Gastrocnemius medialis (tissue), 4 donors: Measurements from ENCODE around the gene WNT10A. TPM values are rescaled to one million over a fixed set of nuclear protein-coding genes. Genes with fewer than 3 reads are reported as not detected.

Experiments used
- ATAC-seq, 2 donors: fragments of 150-250 bp; one replicate each; pipeline ENCODE4 v1.9.1; 2016
- DNase-seq, 2 donors: peaks; one replicate each; pipeline ENCODE4 v3.0.0-alpha.2; 2019
- H3K27ac ChIP-seq, 4 donors: fragments of 200-600 bp; sonication (generic); 1 replicate in 1 of 4; 2 replicates in 3 of 4; pipeline ENCODE4 v1.5.1; 2016 to 2018; ENCODE audit warnings: mild to moderate bottlenecking in 2 of 4, moderate library complexity in 1 of 4
- H3K27me3 ChIP-seq, 3 donors: fragments of 200-600 bp; sonication (generic) in 2 of 3; 1 replicate in 1 of 3; 2 replicates in 2 of 3; pipeline versions ENCODE4 v1.5.1 to v1.6.0; 2016 to 2019; ENCODE audit warnings: mild to moderate bottlenecking in 1 of 3, moderate library complexity in 1 of 3
- H3K36me3 ChIP-seq, 2 donors: fragments of 200-600 bp; sonication (generic) in 1 of 2; one replicate each; pipeline ENCODE4 v1.5.1; 2017 to 2018
- H3K4me1 ChIP-seq, 2 donors: fragments of 200-600 bp; sonication (generic) in 1 of 2; one replicate each; pipeline ENCODE4 v1.5.1; 2016 to 2017; ENCODE audit warnings: mild to moderate bottlenecking in 2 of 2
- H3K4me3 ChIP-seq, 4 donors: fragments of 200-600 bp; sonication (generic) in 3 of 4; 1 replicate in 1 of 4; 2 replicates in 3 of 4; pipeline ENCODE4 v1.5.1; 2016 to 2019; ENCODE audit warnings: mild to moderate bottlenecking in 2 of 4
- H3K9me3 ChIP-seq, 3 donors: fragments of 200-600 bp; sonication (generic) in 2 of 3; 1 replicate in 1 of 3; 2 replicates in 2 of 3; pipeline ENCODE4 v1.5.1; 2016 to 2019
- CTCF ChIP-seq, 5 experiments: fragments of 450-650 bp in 3 of 5; fragments of 200-600 bp in 2 of 5; sonication (generic) in 2 of 5; IDR thresholded peaks in 4 of 5; conservative IDR thresholded peaks in 1 of 5; 1 replicate in 4 of 5; 2 replicates in 1 of 5; pipeline ENCODE4 v1.5.1; 2016 to 2019; ENCODE audit warnings: antibody characterized with exemption in 5 of 5, mild to moderate bottlenecking in 3 of 5, moderate library complexity in 3 of 5
- POLR2A ChIP-seq, 2 donors: fragments of 450-650 bp; IDR thresholded peaks; one replicate each; pipeline ENCODE4 v1.6.1; 2017; ENCODE audit warnings: antibody characterized with exemption in 2 of 2, mild to moderate bottlenecking in 2 of 2, moderate library complexity in 2 of 2
- in situ Hi-C, 4 donors: fragments of 200-750 bp; cut with MboI; loops; one replicate each; pipeline versions ENCODE4 v1.15.0 to v1.8.0; 2017; ENCODE audit warnings: low sequenced_read_pairs in 4 of 4
- intact Hi-C: fragments of 100-400 bp; cut with DNase I; formaldehyde crosslinking; loops from one replicate; pipeline ENCODE4 v1.15.1; 2023; ENCODE audit warnings: low total_unique reads
- total RNA-seq, 4 donors: library from RNA; depleted of rRNA; stranded (reverse); fragments of >200 nt; gene quantifications; one replicate each; pipeline versions ENCODE4 v1.1.0 to v1.2.3, GENCODE V29; 2016

The WNT10A gene
- total RNA-seq, 4 donors from 2014 or later: not detected

DNA sequence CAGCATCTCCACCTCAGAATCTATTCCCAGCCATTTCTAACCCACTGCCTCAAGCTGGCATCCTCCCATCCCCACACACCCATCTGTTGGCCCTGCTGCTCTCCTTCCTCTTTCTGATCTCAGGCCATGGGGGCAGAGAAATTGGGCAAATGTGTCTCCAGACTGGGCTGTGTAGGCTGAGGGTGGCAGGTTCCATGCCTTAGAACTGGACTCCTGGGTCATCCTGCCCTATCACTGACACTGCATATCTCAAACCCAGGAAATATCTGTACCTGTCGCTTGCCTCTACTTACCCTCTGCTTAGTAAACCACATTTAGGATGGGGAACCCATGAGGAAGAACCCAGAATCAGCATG is 1.8 kb downstream of the WNT10A start:
- intact Hi-C loops (no loop called here), in situ Hi-C loops (no loop called here)
- Histone ChIP-seq H3K36me3 (no peaks in the 10 kb centered on the region), H3K27me3 (peaks cover 43 to 64% (median 46%) of the 10 kb centered on the region in 3 donors), H3K4me3 (no peak overlapping the region), H3K4me1 (peaks cover 0 to 10% of the 10 kb centered on the region in 2 donors), H3K27ac (no peak overlapping the region), H3K9me3 (no peaks in the 10 kb centered on the region)
- ATAC-seq (no peak), DNase-seq (no peak)
- no peak for TF ChIP-seq CTCF (IDR thresholded peaks at IDR 0.05 in 4 of 5, conservative IDR thresholded peaks at IDR 0.05 in 1 of 5)
- no peak for TF ChIP-seq POLR2A (IDR thresholded peaks at IDR 0.05)

DNA sequence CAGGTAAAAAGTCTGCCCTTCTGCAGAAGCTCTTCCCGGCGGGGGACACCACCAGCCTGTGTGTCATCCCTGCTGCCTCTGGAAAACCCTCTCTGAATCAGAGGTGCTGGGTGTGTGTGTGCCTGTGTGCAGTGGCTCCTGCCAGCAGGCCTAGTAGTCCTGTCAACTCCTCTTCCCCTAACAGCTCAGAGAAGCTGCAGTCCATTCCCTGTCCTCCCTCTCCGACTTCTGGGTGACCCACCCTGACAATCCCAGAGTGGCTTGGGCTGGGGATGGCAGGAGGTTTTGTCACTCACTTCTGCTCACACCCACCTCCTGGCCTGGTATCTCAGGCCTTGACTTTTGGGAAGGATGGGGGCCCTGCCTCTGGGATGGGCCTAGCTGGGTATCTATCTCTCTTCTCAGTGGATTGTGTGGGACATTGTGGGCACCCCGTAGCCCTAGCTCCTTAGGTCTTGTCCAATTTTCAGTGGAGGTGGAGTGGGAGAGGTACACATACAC is 2.3 kb downstream of the WNT10A start:
- Histone ChIP-seq H3K27me3 (peaks cover 38 to 62% (median 43%) of the 10 kb centered on the region in 3 donors), H3K9me3 (no peaks in the 10 kb centered on the region), H3K27ac (no peak overlapping the region), H3K36me3 (no peaks in the 10 kb centered on the region), H3K4me3 (no peak overlapping the region), H3K4me1 (peaks cover 0 to 10% of the 10 kb centered on the region in 2 donors)
- ATAC-seq (no peak), DNase-seq (no peak)
- in situ Hi-C loops: no loop called here
- TF ChIP-seq CTCF (IDR thresholded peaks at IDR 0.05 in 4 of 5, conservative IDR thresholded peaks at IDR 0.05 in 1 of 5) (no peak), POLR2A (IDR thresholded peaks at IDR 0.05) (no peak)
- intact Hi-C loops: no loop called here

DNA sequence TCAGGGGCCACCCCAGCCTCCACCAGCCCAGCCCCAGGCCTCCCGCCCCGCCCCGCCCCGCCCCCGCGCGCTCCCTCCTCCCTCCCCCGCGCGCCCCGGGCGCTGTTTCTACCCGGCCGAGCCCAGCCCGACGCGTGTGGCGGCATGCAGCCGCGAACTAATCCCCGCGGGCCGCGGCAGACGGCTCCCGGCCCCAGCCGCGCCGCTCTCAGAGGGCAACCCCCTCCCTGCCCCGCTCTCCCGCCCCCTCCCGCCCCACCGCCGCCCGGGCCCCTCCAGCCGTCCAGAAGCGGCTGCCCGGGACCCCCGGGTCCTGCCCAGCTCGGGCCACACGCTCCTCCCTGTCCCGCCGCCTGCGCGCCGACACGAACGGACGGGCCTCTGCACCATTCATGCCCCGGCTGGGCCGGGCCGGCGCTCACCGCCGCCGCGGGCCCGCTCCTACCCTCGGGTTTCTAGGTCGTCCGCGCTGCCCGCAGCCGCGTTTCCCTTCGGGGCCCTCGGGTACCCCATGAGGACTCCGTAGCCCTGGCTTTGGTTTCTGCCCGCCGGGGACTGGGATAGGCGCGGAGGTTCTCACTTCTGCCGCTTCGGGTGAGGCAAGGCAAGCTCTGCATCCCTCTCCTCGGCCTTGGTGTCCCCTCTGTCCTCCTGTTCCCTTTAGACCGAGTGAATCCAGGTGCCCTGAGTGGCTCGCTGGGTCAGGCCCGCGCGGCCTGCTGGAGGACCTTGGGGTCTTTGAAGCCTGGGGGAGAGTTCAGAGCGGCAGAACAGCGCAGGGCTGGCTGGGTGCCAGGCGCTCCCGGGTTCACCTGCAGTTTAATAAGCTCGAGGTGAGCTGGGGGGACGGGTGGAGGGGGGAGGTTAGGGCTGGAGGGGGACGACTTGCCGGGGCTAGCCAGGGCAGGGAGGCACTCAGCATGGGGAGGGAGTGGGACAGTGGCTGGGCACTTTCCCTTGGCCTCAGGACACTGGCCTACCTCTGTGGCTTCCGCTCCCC is 3.1 kb downstream of the WNT10A start:
- in situ Hi-C loops (no loop called here), intact Hi-C loops (no loop called here)
- DNase-seq (no peak), ATAC-seq (peak in 1 of 2 donors; percentile 22)
- Histone ChIP-seq H3K36me3 (no peaks in the 10 kb centered on the region), H3K27ac (no peak overlapping the region), H3K27me3 (peaks cover 34 to 54% (median 42%) of the 10 kb centered on the region in 3 donors), H3K4me1 (peaks cover 0 to 10% of the 10 kb centered on the region in 2 donors), H3K4me3 (peak overlapping the region in 3 of 4 donors; percentile 21 to 45 (median 40)), H3K9me3 (no peaks in the 10 kb centered on the region)
- TF ChIP-seq POLR2A (IDR thresholded peaks at IDR 0.05) (no peak), CTCF (IDR thresholded peaks at IDR 0.05 in 4 of 5, conservative IDR thresholded peaks at IDR 0.05 in 1 of 5) (no peak)

- no peaks in the 10 kb centered on the region for H3K9me3 ChIP-seq
- H3K27me3 ChIP-seq: peaks cover 31 to 46% (median 37%) of the 10 kb centered on the region in 3 donors
- ATAC-seq (no peak), DNase-seq (no peak)
- no peak overlapping the region for H3K27ac ChIP-seq
- peaks cover 0 to 10% of the 10 kb centered on the region in 2 donors for H3K4me1 ChIP-seq
- H3K4me3 ChIP-seq: no peak overlapping the region
- TF ChIP-seq POLR2A (IDR thresholded peaks at IDR 0.05): no peak
- no peak for TF ChIP-seq CTCF (IDR thresholded peaks at IDR 0.05 in 4 of 5, conservative IDR thresholded peaks at IDR 0.05 in 1 of 5)
- in situ Hi-C loops (no loop called here), intact Hi-C loops (no loop called here)
- H3K36me3 ChIP-seq: no peaks in the 10 kb centered on the region
Observed at GRCh38 chr2:218884519-218884918, 3.9 kb downstream of the WNT10A start.
